WTC11 (cell line): ENCODE measurements around the gene SERBP1.

Experiments
- CREB1 ChIP-seq: sonication (generic); formaldehyde crosslinking; IDR thresholded peaks from 2 replicates; pipeline ENCODE4 v1.8.0; 2023; ENCODE audit warnings: mild to moderate bottlenecking, missing genetic modification reagents
- IRF1 ChIP-seq: sonication (generic); formaldehyde crosslinking; IDR thresholded peaks from 2 replicates; pipeline ENCODE4 v1.8.0; 2023; ENCODE audit warnings: missing genetic modification reagents
- JUN ChIP-seq: sonication (generic); formaldehyde crosslinking; IDR thresholded peaks from 2 replicates; pipeline ENCODE4 v1.8.0; 2023; ENCODE audit warnings: mild to moderate bottlenecking, missing genetic modification reagents
- NR2C2 ChIP-seq: sonication (generic); formaldehyde crosslinking; IDR thresholded peaks from 2 replicates; pipeline ENCODE4 v1.8.0; 2022; ENCODE audit warnings: mild to moderate bottlenecking, missing genetic modification reagents
- USF1 ChIP-seq: sonication (generic); formaldehyde crosslinking; IDR thresholded peaks from 2 replicates; pipeline ENCODE4 v1.8.0; 2022; ENCODE audit warnings: mild to moderate bottlenecking, missing genetic modification reagents
- ZNF425 ChIP-seq: fragments of 250-450 bp; sonication (Bioruptor Pico); conservative IDR thresholded peaks from 2 replicates; pipeline ENCODE4 v1.9.0; 2021; ENCODE audit warnings: mild to moderate bottlenecking
- TF ChIP-seq, protein P1 (sequence below): fragments of 200-600 bp; IDR thresholded peaks from 2 replicates; pipeline ENCODE4 v1.8.0; 2022; ENCODE audit warnings: antibody characterized with exemption
- TF ChIP-seq, protein P2 (sequence below): sonication (generic); formaldehyde crosslinking; IDR thresholded peaks from 2 replicates; pipeline ENCODE4 v1.8.1; 2022; ENCODE audit warnings: low read depth, mild to moderate bottlenecking, moderate library complexity, missing genetic modification reagents, borderline replicate concordance

- TF ChIP-seq, protein P1, sequence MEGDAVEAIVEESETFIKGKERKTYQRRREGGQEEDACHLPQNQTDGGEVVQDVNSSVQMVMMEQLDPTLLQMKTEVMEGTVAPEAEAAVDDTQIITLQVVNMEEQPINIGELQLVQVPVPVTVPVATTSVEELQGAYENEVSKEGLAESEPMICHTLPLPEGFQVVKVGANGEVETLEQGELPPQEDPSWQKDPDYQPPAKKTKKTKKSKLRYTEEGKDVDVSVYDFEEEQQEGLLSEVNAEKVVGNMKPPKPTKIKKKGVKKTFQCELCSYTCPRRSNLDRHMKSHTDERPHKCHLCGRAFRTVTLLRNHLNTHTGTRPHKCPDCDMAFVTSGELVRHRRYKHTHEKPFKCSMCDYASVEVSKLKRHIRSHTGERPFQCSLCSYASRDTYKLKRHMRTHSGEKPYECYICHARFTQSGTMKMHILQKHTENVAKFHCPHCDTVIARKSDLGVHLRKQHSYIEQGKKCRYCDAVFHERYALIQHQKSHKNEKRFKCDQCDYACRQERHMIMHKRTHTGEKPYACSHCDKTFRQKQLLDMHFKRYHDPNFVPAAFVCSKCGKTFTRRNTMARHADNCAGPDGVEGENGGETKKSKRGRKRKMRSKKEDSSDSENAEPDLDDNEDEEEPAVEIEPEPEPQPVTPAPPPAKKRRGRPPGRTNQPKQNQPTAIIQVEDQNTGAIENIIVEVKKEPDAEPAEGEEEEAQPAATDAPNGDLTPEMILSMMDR = no peak
- TF ChIP-seq ZNF425 (CRISPR knock-in tag) (no peak), IRF1 (CRISPR knock-in tag) (no peak), CREB1 (no peak), JUN (CRISPR knock-in tag) (no peak), USF1 (CRISPR knock-in tag) (no peak), NR2C2 (CRISPR knock-in tag) (no peak)
- TF ChIP-seq, protein P2, sequence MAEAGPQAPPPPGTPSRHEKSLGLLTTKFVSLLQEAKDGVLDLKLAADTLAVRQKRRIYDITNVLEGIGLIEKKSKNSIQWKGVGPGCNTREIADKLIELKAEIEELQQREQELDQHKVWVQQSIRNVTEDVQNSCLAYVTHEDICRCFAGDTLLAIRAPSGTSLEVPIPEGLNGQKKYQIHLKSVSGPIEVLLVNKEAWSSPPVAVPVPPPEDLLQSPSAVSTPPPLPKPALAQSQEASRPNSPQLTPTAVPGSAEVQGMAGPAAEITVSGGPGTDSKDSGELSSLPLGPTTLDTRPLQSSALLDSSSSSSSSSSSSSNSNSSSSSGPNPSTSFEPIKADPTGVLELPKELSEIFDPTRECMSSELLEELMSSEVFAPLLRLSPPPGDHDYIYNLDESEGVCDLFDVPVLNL = no peak
Observed at GRCh38 chr1:67401443-67401842, 28.8 kb downstream of the SERBP1 start.
